Embryonic facial prominence (tissue), 1 donor: Measurements from ENCODE around the gene NEURL3.
"Not testable (repeated sequence)": the region's sequence is repeated elsewhere in the genome, so short reads cannot be mapped to it uniquely, and the experiment has no call there.

Experiments
- DNase-seq: peaks from one replicate; pipeline ENCODE4 v3.0.0-alpha.2; 2016; ENCODE audit errors: extremely low spot score

NEURL3 gene

GRCh38 chr2:96505231-96505889 is at the start of gene NEURL3:
NEURL3 (minus strand) TSS chr2:96505357; CDS start chr2:96505286, 71 bp downstream.
- no peak for DNase-seq

- no peak for DNase-seq
Measured at GRCh38 chr2:96554293-96555145, 49.4 kb upstream of the NEURL3 start.

- not testable (repeated sequence) for DNase-seq
Measured at GRCh38 chr2:96553957-96554292, 48.8 kb upstream of the NEURL3 start.

GRCh38 chr2:96553176-96553956 is 48.2 kb upstream of the NEURL3 start:
- no peak for DNase-seq

- DNase-seq: no peak
Measured at GRCh38 chr2:96552315-96553175, 47.4 kb upstream of the NEURL3 start.

- no peak for DNase-seq
Measured at GRCh38 chr2:96551605-96552314, 46.6 kb upstream of the NEURL3 start.

GRCh38 chr2:96550787-96551604 is 45.8 kb upstream of the NEURL3 start:
- DNase-seq: no peak

- DNase-seq: no peak
Measured at GRCh38 chr2:96549967-96550786, 45.0 kb upstream of the NEURL3 start.

GRCh38 chr2:96549466-96549785 is 44.3 kb upstream of the NEURL3 start:
- DNase-seq: no peak

- DNase-seq: no peak
Measured at GRCh38 chr2:96548558-96549465, 43.7 kb upstream of the NEURL3 start.

GRCh38 chr2:96547731-96548171 is 42.6 kb upstream of the NEURL3 start:
- peak; percentile 64 for DNase-seq

- no peak for DNase-seq
Measured at GRCh38 chr2:96547203-96547641, 42.1 kb upstream of the NEURL3 start.

- no peak for DNase-seq
Measured at GRCh38 chr2:96546797-96547196, 41.6 kb upstream of the NEURL3 start.

- DNase-seq: no peak
Measured at GRCh38 chr2:96546321-96546720, 41.2 kb upstream of the NEURL3 start.

- DNase-seq: no peak
Measured at GRCh38 chr2:96542357-96542977, 37.3 kb upstream of the NEURL3 start.

- DNase-seq: no peak
Measured at GRCh38 chr2:96541398-96542152, 36.4 kb upstream of the NEURL3 start.

- DNase-seq: no peak
Measured at GRCh38 chr2:96540136-96540535, 35.0 kb upstream of the NEURL3 start.
